Keratinocyte (primary cell): Measurements from ENCODE around the gene E2F1. TPM values are rescaled to one million over a fixed set of nuclear protein-coding genes. Genes with fewer than 3 reads are reported as not detected.
A peak's percentile ranks its signal among the peaks of the same experiment; 100 is the strongest.

ENCODE experiments used
- DNase-seq: peaks from one replicate; pipeline ENCODE4 v3.0.0-alpha.2; 2011; ENCODE audit warnings: low read depth, missing footprints, low spot score
- FAIRE-seq: peaks from 2 replicates; lab custom pipeline; 2011; peaks lifted over from hg19 to GRCh38; lab: Jason Lieb, UNC
- H2AFZ ChIP-seq: 2 replicates; pipeline ENCODE4 v1.6.0; 2012; ENCODE audit warnings: low read length, control low read depth, inconsistent platforms; ENCODE audit not compliant: control insufficient read depth
- H3K27ac ChIP-seq: 2 replicates; pipeline ENCODE4 v1.5.1; 2011; ENCODE audit warnings: low read length; ENCODE audit not compliant: control insufficient read depth, insufficient read depth
- H3K27me3 ChIP-seq: 3 replicates; pipeline ENCODE4 v1.6.0; 2011; ENCODE audit warnings: low read length; ENCODE audit not compliant: control insufficient read depth, insufficient read depth; ENCODE audit errors: extremely low read depth
- H3K36me3 ChIP-seq, 2 experiments: 2 replicates in 1 of 2; 3 replicates in 1 of 2; pipeline ENCODE4 v1.5.1; 2011; ENCODE audit warnings: low read length in 2 of 2, mild to moderate bottlenecking in 1 of 2; ENCODE audit not compliant: control insufficient read depth in 2 of 2, insufficient read depth in 2 of 2; ENCODE audit errors: extremely low read depth in 1 of 2
- H3K4me1 ChIP-seq: 3 replicates; pipeline ENCODE4 v1.5.1; 2011; ENCODE audit warnings: low read length; ENCODE audit not compliant: control insufficient read depth, insufficient read depth; ENCODE audit errors: extremely low read depth
- H3K4me2 ChIP-seq: 3 replicates; pipeline ENCODE4 v1.6.0; 2011; ENCODE audit warnings: low read depth, low read length; ENCODE audit not compliant: control insufficient read depth, insufficient read depth; ENCODE audit errors: extremely low read depth
- H3K4me3 ChIP-seq, 3 experiments: fragments of 200-600 bp in 1 of 3; sonication (generic) in 1 of 3; 2 replicates in 2 of 3; 3 replicates in 1 of 3; pipeline ENCODE4 v1.5.1; 2011 to 2016; ENCODE audit warnings: low read length in 3 of 3, mild to moderate bottlenecking in 3 of 3, control low read depth in 2 of 3, inconsistent platforms in 1 of 3, low read depth in 1 of 3, mixed read lengths in 1 of 3, mixed run types in 1 of 3, moderate library complexity in 1 of 3; ENCODE audit not compliant: control insufficient read depth in 2 of 3, insufficient read depth in 2 of 3; ENCODE audit errors: extremely low read depth in 1 of 3
- H3K79me2 ChIP-seq: 2 replicates; pipeline ENCODE4 v1.6.0; 2012; ENCODE audit warnings: low read length; ENCODE audit not compliant: control insufficient read depth, insufficient read depth
- H3K9ac ChIP-seq: 3 replicates; pipeline ENCODE4 v1.6.0; 2011; ENCODE audit warnings: low read length; ENCODE audit not compliant: control insufficient read depth, insufficient read depth; ENCODE audit errors: extremely low read depth
- H3K9me1 ChIP-seq: 3 replicates; pipeline ENCODE4 v1.6.0; 2011; ENCODE audit warnings: low read length; ENCODE audit not compliant: control insufficient read depth, insufficient read depth; ENCODE audit errors: extremely low read depth
- H3K9me3 ChIP-seq: 2 replicates; pipeline ENCODE4 v1.5.1; 2012; ENCODE audit warnings: low read depth, low read length; ENCODE audit not compliant: control insufficient read depth
- H4K20me1 ChIP-seq: 3 replicates; pipeline ENCODE4 v1.6.0; 2011; ENCODE audit warnings: low read length; ENCODE audit not compliant: control insufficient read depth, insufficient read depth; ENCODE audit errors: extremely low read depth
- CTCF ChIP-seq, 3 experiments: IDR thresholded peaks in 1 of 3; conservative IDR thresholded peaks in 1 of 3; optimal IDR thresholded peaks in 1 of 3; 2 replicates in 2 of 3; 3 replicates in 1 of 3; pipeline versions ENCODE3 to v1.5.1; 2011; ENCODE audit warnings: low read length in 3 of 3, mild to moderate bottlenecking in 3 of 3, moderate library complexity in 2 of 3, control low read depth in 1 of 3, inconsistent platforms in 1 of 3; ENCODE audit not compliant: insufficient read depth in 2 of 3; ENCODE audit errors: extremely low read depth in 1 of 3
- EZH2 ChIP-seq: IDR thresholded peaks from one replicate; pipeline ENCODE4 v1.6.1; 2012; ENCODE audit warnings: inconsistent platforms, mild to moderate bottlenecking, low read length, moderate library complexity
- dilution Hi-C: fragments of 300-500 bp; cut with MboI; formaldehyde crosslinking; loops from one replicate; pipeline ENCODE4 v1.7.0; 2020; ENCODE audit warnings: low sequenced_read_pairs; ENCODE audit not compliant: extremely low pct_ligation_motif_present
- polyA plus RNA-seq, 5 experiments: library from polyadenylated mRNA; depleted of rRNA in 3 of 5; stranded (reverse) in 3 of 5; stranded (forward) in 1 of 5; unstranded in 1 of 5; fragments of >200 nt; gene quantifications; 1 replicate in 1 of 5; 2 replicates in 3 of 5; 3 replicates in 1 of 5; pipeline versions ENCODE4 v1.2.1 to v1.2.3, GENCODE V29; 2011 to 2012; ENCODE audit warnings: missing spikeins in 2 of 5, low read depth in 1 of 5, low replicate concordance in 1 of 5

The E2F1 gene
- polyA plus RNA-seq, 1 donor (not counting 4 experiments of a cell fraction or from before 2014, with no cell fraction given): 2.8 TPM

- H3K27ac ChIP-seq: no peak overlapping the region
Observed at GRCh38 chr20:33686984-33687366, 790 bp upstream of the E2F1 start.

GRCh38 chr20:33685328-33686099, 671 bp downstream of the E2F1 start:
- FAIRE-seq (no peak), DNase-seq (no peak)
- Histone ChIP-seq H3K4me3 (peak overlapping the region; percentile 27 to 84 (median 73)), H2AFZ (peak overlapping the region; percentile 72), H3K27ac (peak overlapping the region; percentile 38), H3K9me1 (no peaks in the 10 kb centered on the region), H3K4me1 (peaks cover 13% of the 10 kb centered on the region), H3K79me2 (peaks cover 12% of the 10 kb centered on the region), H3K4me2 (peak overlapping the region; percentile 95), H3K9me3 (no peaks in the 10 kb centered on the region), H3K27me3 (no peaks in the 10 kb centered on the region), H3K9ac (peak overlapping the region; percentile 64), H3K36me3 (no peaks in the 10 kb centered on the region), H4K20me1 (no peaks in the 10 kb centered on the region)
- dilution Hi-C loops: no loop called here
- no peak for TF ChIP-seq EZH2
- no peak for TF ChIP-seq CTCF (optimal IDR thresholded peaks at IDR 0.05 in 1 of 3, IDR thresholded peaks at IDR 0.05 in 1 of 3, conservative IDR thresholded peaks at IDR 0.05 in 1 of 3; ENCODE audit: extremely low read depth in 1 of 3, insufficient read depth in 2 of 3, low read length in 3 of 3)

More at GRCh38 chr20:33686984-33687366, 790 bp upstream of the E2F1 start:
- Histone ChIP-seq H3K9me3 (no peaks in the 10 kb centered on the region), H3K9ac (peak overlapping the region; percentile 9), H3K4me1 (peaks cover 13% of the 10 kb centered on the region), H4K20me1 (no peaks in the 10 kb centered on the region), H3K9me1 (no peaks in the 10 kb centered on the region), H3K79me2 (peaks cover 12% of the 10 kb centered on the region), H2AFZ (peak overlapping the region; percentile 79), H3K27me3 (no peaks in the 10 kb centered on the region), H3K4me3 (peak overlapping the region in 1 of 3 experiments; percentile 61), H3K4me2 (peak overlapping the region; percentile 60), H3K36me3 (no peaks in the 10 kb centered on the region)
- DNase-seq: no peak
- no peak for FAIRE-seq
- TF ChIP-seq EZH2 (no peak), CTCF (optimal IDR thresholded peaks at IDR 0.05 in 1 of 3, IDR thresholded peaks at IDR 0.05 in 1 of 3, conservative IDR thresholded peaks at IDR 0.05 in 1 of 3; ENCODE audit: extremely low read depth in 1 of 3, insufficient read depth in 2 of 3, low read length in 3 of 3) (no peak)
- dilution Hi-C loops: no loop called here
